Heart left ventricle (tissue), 16 donors: ENCODE measurements around the gene IFIT1. TPM values are rescaled to one million over a fixed set of nuclear protein-coding genes. Genes with fewer than 3 reads are reported as not detected.
"Not testable (repeated sequence)": the region's sequence is repeated elsewhere in the genome, so short reads cannot be mapped to it uniquely, and the experiment has no call there.

Experiments used
- ATAC-seq, 4 donors: fragments of 200-7000 bp; cut with Tn5 transposase; one replicate each; pipeline ENCODE4 v1.9.1; 2020 to 2022; ENCODE audit warnings: moderate library complexity in 4 of 4, mild to moderate bottlenecking in 3 of 4, moderate number of reproducible peaks in 1 of 4
- DNase-seq, 5 donors: peaks; one replicate each; pipeline ENCODE4 v3.0.0-alpha.2; 2020
- H3K27ac ChIP-seq, 12 donors: fragments of 200-600 bp; sonication (generic) in 4 of 12; one replicate each; pipeline versions ENCODE4 v1.5.0 to v1.8.0; 2016 to 2022; ENCODE audit warnings: mild to moderate bottlenecking in 2 of 12
- H3K27me3 ChIP-seq, 9 donors: fragments of 200-600 bp; sonication (generic) in 2 of 9; one replicate each; pipeline versions ENCODE4 v1.5.1 to v1.8.0; 2016 to 2022; ENCODE audit warnings: mild to moderate bottlenecking in 3 of 9
- H3K36me3 ChIP-seq, 9 donors: fragments of 200-600 bp; sonication (generic) in 2 of 9; one replicate each; pipeline versions ENCODE4 v1.5.0 to v1.8.0; 2018 to 2022; ENCODE audit warnings: mild to moderate bottlenecking in 2 of 9
- H3K4me1 ChIP-seq, 12 donors: fragments of 200-600 bp; sonication (generic) in 4 of 12; one replicate each; pipeline versions ENCODE4 v1.5.0 to v1.8.0; 2016 to 2022; ENCODE audit warnings: mild to moderate bottlenecking in 3 of 12
- H3K4me3 ChIP-seq, 12 donors: fragments of 200-600 bp; sonication (generic) in 4 of 12; one replicate each; pipeline versions ENCODE4 v1.5.0 to v1.8.0; 2017 to 2022; ENCODE audit warnings: mild to moderate bottlenecking in 9 of 12, moderate library complexity in 4 of 12
- H3K9me3 ChIP-seq, 12 donors: fragments of 200-600 bp; sonication (generic) in 4 of 12; one replicate each; pipeline versions ENCODE4 v1.5.0 to v1.8.0; 2016 to 2022; ENCODE audit warnings: mild to moderate bottlenecking in 1 of 12
- CTCF ChIP-seq, 12 donors: fragments of 200-600 bp; sonication (generic) in 4 of 12; IDR thresholded peaks; one replicate each; pipeline versions ENCODE4 v1.5.0 to v1.8.0; 2018 to 2022; ENCODE audit warnings: antibody characterized with exemption in 12 of 12, mild to moderate bottlenecking in 5 of 12
- POLR2A ChIP-seq, 2 donors: fragments of 450-650 bp; IDR thresholded peaks; one replicate each; pipeline ENCODE4 v1.6.1; 2017; ENCODE audit warnings: antibody characterized with exemption in 2 of 2, mild to moderate bottlenecking in 2 of 2, moderate library complexity in 2 of 2
- whole genome bisulfite sequencing, 4 donors: extraction: QIAGEN DNeasy Blood & Tissue Kit in 2 of 4; methylation state at CpG; one replicate each; pipeline versions ENCODE4 v1.1.5 to v1.1.7; 2013 to 2018; 5-methylcytosine and 5-hydroxymethylcytosine counted together
- intact Hi-C, 10 donors: fragments of 100-400 bp; cut with DNase I; formaldehyde crosslinking; loops; one replicate each; pipeline versions ENCODE4 v1.11.1 to v1.14.2; 2022
- polyA plus RNA-seq, 2 donors: library from polyadenylated mRNA; stranded (reverse); fragments of 200-250 nt; gene quantifications; one replicate each; pipeline ENCODE4 v1.2.3, GENCODE V29; 2013
- total RNA-seq, 9 donors: library from RNA; depleted of rRNA in 2 of 9; stranded (reverse); fragments of >200 nt in 2 of 9; fragmentation: NEBNext Ultra II Directional in 3 of 9; extraction: Animal tissue kit (Norgen Biotek cat#: 25700) in 3 of 9; gene quantifications; one replicate each; pipeline versions ENCODE4 v1.1.0 to v1.2.4, GENCODE V29; 2016 to 2023
- donor health status: ischemic (EF 13 %, LVEDD 7.1; RV severe dilation, severe dysfunction).
- donor health status: healthy with polysubstance abuse.
- donor health status: DM: no; HTN: yes; CAD: no.
- donor health status: DM: no; HTN: no; CAD: no.
- donor health status: ischemic (EF 25% LVEDD 6.9; RV normal size, moderate dysfunction).
- donor health status: ischemic (EF 25% LVEDD 5.7; RV mildly dilated, moderate dysfunction).
- donor health status: healthy.
- donor health status: DM: yes; HTN: yes; CAD: no.
- donor health status: ischemic (EF 35%, LVEDD 5.7; RV mildly dilated, moderate dysfunction).
- donor health status: nonischemic (EF 11% LVEDD 7.7; RV severe dilation, severe dysfunction).
- donor health status: DM: yes; HTN: yes; CAD: no.
- donor health status: PGD.
- donor health status: ischemic (EF 29% LVEDD 5.4; RV normal size, mild dysfunction).
- donor health status: nonischemic (EF 23%, LVEDD 6.1; RV moderate dilation, normal function).

The IFIT1 gene
- total and polyA plus RNA-seq, 11 donors = 5.5 to 58.2 (median 25.4) TPM

- Histone ChIP-seq H3K4me3 (no peak overlapping the region), H3K4me1 (peaks cover 3 to 78% (median 56%) of the 10 kb centered on the region in 12 donors), H3K9me3 (peaks cover 0 to 1% (median 0%) of the 10 kb centered on the region in 12 donors), H3K36me3 (no peaks in the 10 kb centered on the region), H3K27me3 (no peaks in the 10 kb centered on the region), H3K27ac (peak overlapping the region; percentile 27 to 86 (median 60))
- intact Hi-C loops = no loop called here
- no peak for ATAC-seq
- no peak for TF ChIP-seq CTCF (IDR thresholded peaks at IDR 0.05)
- TF ChIP-seq POLR2A (IDR thresholded peaks at IDR 0.05) = no peak
- 27 to 39% (median 31%) methylated on average over 5 of the region's 5 CpGs for WGBS, 4 donors
- DNase-seq = no peak
Observed at GRCh38 chr10:89348481-89348880, 43.9 kb upstream of the IFIT1 start.

DNA sequence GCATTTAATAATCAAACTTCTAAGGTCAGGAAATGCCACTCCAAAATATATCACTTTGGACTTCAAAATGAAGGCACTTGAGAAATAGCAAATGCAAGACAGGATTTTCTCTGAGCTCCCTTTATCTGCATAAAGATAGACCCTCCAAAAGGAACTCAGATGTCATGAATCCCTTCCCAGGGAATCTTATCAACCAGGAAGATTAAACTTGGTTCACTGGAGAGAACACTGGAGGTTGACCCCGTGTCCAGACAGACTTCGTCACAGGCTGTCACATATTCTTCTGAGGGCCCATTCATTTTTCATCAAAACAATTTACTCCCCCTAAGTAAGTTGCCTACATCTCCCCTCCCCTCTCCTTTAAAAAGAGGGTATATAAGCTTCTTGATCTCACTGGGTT lies 43.4 kb upstream of the IFIT1 start:
- 61 to 72% (median 68%) methylated on average over 2 of the region's 2 CpGs for WGBS, 4 donors
- DNase-seq = no peak
- Histone ChIP-seq H3K36me3 (no peaks in the 10 kb centered on the region), H3K4me3 (no peak overlapping the region), H3K27me3 (no peaks in the 10 kb centered on the region), H3K9me3 (peaks cover 0 to 6% (median 0%) of the 10 kb centered on the region in 12 donors), H3K27ac (peak overlapping the region in 11 of 12 donors; percentile 27 to 86 (median 53)), H3K4me1 (peaks cover 3 to 78% (median 56%) of the 10 kb centered on the region in 12 donors)
- intact Hi-C loops = no loop called here
- no peak for ATAC-seq
- TF ChIP-seq CTCF (IDR thresholded peaks at IDR 0.05) (no peak), POLR2A (IDR thresholded peaks at IDR 0.05) (no peak)

DNA sequence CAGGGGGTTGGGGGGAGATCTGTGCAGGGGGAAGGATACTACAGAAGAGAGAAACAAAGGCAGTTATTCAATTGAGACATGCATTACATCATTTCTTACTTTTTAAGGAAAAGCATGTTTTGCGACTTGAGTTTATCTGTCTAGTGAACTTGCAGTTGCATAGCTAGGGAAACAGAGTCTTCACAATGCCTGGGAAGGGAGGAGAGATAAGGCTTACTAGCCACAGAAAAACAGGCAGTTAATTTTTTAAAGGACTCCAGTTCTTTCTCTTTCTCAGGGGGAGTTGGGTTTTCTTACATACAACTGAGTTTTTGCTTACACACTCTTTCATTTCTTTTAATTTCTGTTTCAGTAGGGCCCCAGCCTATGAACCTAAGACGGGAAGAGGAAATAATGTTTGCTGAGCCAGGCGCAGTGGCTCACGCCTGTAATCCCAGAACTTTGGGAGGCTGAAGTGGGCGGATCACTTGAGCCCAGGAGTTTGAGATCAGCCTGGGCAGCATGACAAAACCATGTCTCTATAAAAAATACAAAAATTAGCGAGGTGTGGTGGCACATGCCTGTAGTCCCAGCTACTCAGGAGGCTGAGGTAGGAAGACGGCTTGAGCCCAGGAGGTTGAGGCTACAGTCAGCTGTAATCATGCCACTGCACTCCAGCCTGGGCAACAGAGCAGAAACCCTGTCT lies 41.6 kb upstream of the IFIT1 start:
- H3K9me3 ChIP-seq, H3K27me3 ChIP-seq, H3K36me3 ChIP-seq, intact Hi-C loops: not testable (repeated sequence)
- ATAC-seq (peak in 3 of 4 donors; percentile 29 to 52 (median 49)), DNase-seq (peak in 3 of 5 donors; percentile 28 to 62 (median 40))
- 45 to 53% (median 47%) methylated on average over 7 of the region's 7 CpGs for WGBS, 4 donors
- Histone ChIP-seq H3K4me1 (peaks cover 3 to 72% (median 56%) of the 10 kb centered on the region in 12 donors), H3K27ac (peak overlapping the region; percentile 57 to 93 (median 78)), H3K4me3 (peak overlapping the region in 1 of 12 donors; percentile 9)

- Histone ChIP-seq H3K9me3 (peaks cover 0 to 10% (median 0%) of the 10 kb centered on the region in 12 donors), H3K36me3 (no peaks in the 10 kb centered on the region), H3K4me3 (no peak overlapping the region), H3K4me1 (peaks cover 3 to 65% (median 52%) of the 10 kb centered on the region in 12 donors), H3K27ac (peak overlapping the region; percentile 57 to 93 (median 78)), H3K27me3 (no peaks in the 10 kb centered on the region)
- no peak for DNase-seq
- WGBS, 4 donors = 63 to 65% (median 63%) methylated on average over 1 of the region's 1 CpG
- ATAC-seq = peak in 1 of 4 donors; percentile 5
- no peak for TF ChIP-seq CTCF (IDR thresholded peaks at IDR 0.05)
- TF ChIP-seq POLR2A (IDR thresholded peaks at IDR 0.05) = no peak
- intact Hi-C loops = no loop called here
Observed at GRCh38 chr10:89351412-89351779, 41.0 kb upstream of the IFIT1 start.
